Chondrocyte (in vitro differentiated cells): ENCODE results near the gene BICD2. TPM values are rescaled to one million over a fixed set of nuclear protein-coding genes. Genes with fewer than 3 reads are reported as not detected.

Source experiments
- DNase-seq: peaks from one replicate; pipeline ENCODE4 v3.0.0; 2021; ENCODE audit warnings: mixed read lengths, low spot score
- H3K27ac Mint-ChIP-seq: one replicate; pipeline ENCODE4 v1.8.0; 2021; ENCODE audit warnings: mild to moderate bottlenecking, moderate library complexity, mixed read lengths; ENCODE audit not compliant: unreplicated experiment
- H3K27me3 Mint-ChIP-seq: 2 replicates; pipeline ENCODE4 v1.8.0; 2021; ENCODE audit warnings: low read depth, mixed read lengths
- H3K36me3 Mint-ChIP-seq: 2 replicates; pipeline ENCODE4 v1.8.0; 2021; ENCODE audit warnings: low read depth, mixed read lengths
- H3K4me1 Mint-ChIP-seq: 2 replicates; pipeline ENCODE4 v1.8.0; 2021; ENCODE audit warnings: low read depth, mild to moderate bottlenecking, mixed read lengths
- H3K4me3 Mint-ChIP-seq: one replicate; pipeline ENCODE4 v1.8.0; 2021; ENCODE audit warnings: mild to moderate bottlenecking, moderate library complexity, mixed read lengths; ENCODE audit not compliant: unreplicated experiment
- H3K9me3 Mint-ChIP-seq: 2 replicates; pipeline ENCODE4 v1.8.0; 2021; ENCODE audit warnings: low read depth, mixed read lengths
- CTCF ChIP-seq: fragments of 200-600 bp; sonication (generic); IDR thresholded peaks from 2 replicates; pipeline ENCODE4 v1.5.0; 2021; ENCODE audit warnings: antibody characterized with exemption, mild to moderate bottlenecking, moderate library complexity
- total RNA-seq: library from RNA; stranded (reverse); gene quantifications from 3 replicates; pipeline ENCODE4 v1.2.1, GENCODE V29; 2021

BICD2 gene
- total RNA-seq, 1 donor from 2014 or later, result 41.9 TPM

GRCh38 chr9:92737216-92737606, 27.4 kb downstream of the BICD2 start:
- no peak overlapping the region for H3K27ac Mint-ChIP-seq
- H3K4me1 Mint-ChIP-seq, result peaks cover 31% of the 10 kb centered on the region

GRCh38 chr9:92736563-92737215, 27.9 kb downstream of the BICD2 start:
- no peak overlapping the region for H3K27ac Mint-ChIP-seq
- DNase-seq, result no peak
- no peak overlapping the region for H3K4me3 Mint-ChIP-seq
- H3K27me3 Mint-ChIP-seq, result no peaks in the 10 kb centered on the region
- peaks cover 31% of the 10 kb centered on the region for H3K4me1 Mint-ChIP-seq
- no peak for TF ChIP-seq CTCF
- H3K9me3 Mint-ChIP-seq, result no peaks in the 10 kb centered on the region
- no peaks in the 10 kb centered on the region for H3K36me3 Mint-ChIP-seq

More at GRCh38 chr9:92737216-92737606, 27.4 kb downstream of the BICD2 start:
- TF ChIP-seq CTCF, result no peak
- Mint-ChIP-seq H3K27me3 (no peaks in the 10 kb centered on the region), H3K9me3 (no peaks in the 10 kb centered on the region), H3K4me3 (no peak overlapping the region), H3K36me3 (no peaks in the 10 kb centered on the region)
- no peak for DNase-seq

DNA sequence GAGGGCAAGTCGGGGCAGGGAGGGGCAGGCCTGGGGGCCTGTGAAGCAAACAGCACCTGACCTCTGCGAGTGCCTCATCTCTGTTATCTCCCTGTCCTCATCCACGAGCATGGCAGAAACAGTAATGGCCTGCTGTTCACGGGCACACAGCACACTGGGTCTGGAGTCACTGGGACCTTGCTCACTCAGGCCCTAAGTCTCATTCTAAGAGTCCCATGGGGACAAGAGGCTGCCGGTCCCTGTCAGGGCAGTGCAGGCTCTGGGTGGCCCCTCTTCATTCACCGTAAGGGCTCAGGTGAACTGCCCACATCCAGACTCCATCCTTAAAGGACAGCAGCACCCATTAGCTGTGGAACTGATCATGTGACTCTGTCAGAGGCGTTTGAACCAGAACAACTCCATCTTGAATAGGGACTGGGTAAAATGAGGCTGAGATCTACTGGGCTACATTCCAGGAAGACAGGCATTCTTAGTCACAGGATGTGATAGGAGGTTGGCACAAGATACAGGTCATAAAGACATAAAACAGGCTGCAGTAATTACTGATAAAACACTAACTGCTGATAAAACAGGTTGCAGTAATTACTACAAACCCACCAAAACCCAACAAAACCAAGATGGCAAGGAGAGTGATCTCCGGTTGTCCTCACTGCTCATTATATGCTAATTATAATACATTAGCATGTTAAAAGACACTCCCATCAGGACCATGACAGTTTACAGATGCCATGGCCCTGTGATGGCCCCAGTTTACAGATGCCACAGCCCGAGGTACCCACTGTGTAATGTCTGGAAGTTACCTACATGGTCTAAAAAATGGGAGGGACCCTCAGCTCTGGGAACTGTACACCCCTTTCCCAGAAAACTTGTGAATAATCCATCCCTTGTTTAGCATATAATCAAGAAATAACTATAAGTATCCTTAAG, 28.7 kb downstream of the BICD2 start:
- Mint-ChIP-seq H3K4me1 (peaks cover 24% of the 10 kb centered on the region), H3K27me3 (no peaks in the 10 kb centered on the region), H3K36me3 (no peaks in the 10 kb centered on the region), H3K4me3 (no peak overlapping the region), H3K9me3 (no peaks in the 10 kb centered on the region), H3K27ac (no peak overlapping the region)
- DNase-seq, result peak; percentile 35
- TF ChIP-seq CTCF, result no peak

- peaks cover 16% of the 10 kb centered on the region for H3K4me1 Mint-ChIP-seq
Observed at GRCh38 chr9:92734931-92735635, 29.6 kb downstream of the BICD2 start.

More at GRCh38 chr9:92734931-92735635, 29.6 kb downstream of the BICD2 start:
- DNase-seq, result no peak
- no peaks in the 10 kb centered on the region for H3K27me3 Mint-ChIP-seq
- H3K27ac Mint-ChIP-seq, result no peak overlapping the region
- no peak overlapping the region for H3K4me3 Mint-ChIP-seq
- H3K36me3 Mint-ChIP-seq, result no peaks in the 10 kb centered on the region
- no peak for TF ChIP-seq CTCF
- H3K9me3 Mint-ChIP-seq, result no peaks in the 10 kb centered on the region
